CD14-positive monocyte (primary cell): ENCODE data around the gene DISP2. TPM values are rescaled to one million over a fixed set of nuclear protein-coding genes. Genes with fewer than 3 reads are reported as not detected.

Source experiments
- DNase-seq, 3 donors: peaks; one replicate each; pipeline ENCODE4 v3.0.0-alpha.2; 2011 to 2022
- H2AFZ ChIP-seq: 2 replicates; pipeline ENCODE4 v1.6.0; 2012; ENCODE audit warnings: mild to moderate bottlenecking, low read depth, low read length, inconsistent platforms; ENCODE audit not compliant: insufficient read depth, poor library complexity, severe bottlenecking
- H3K27ac ChIP-seq, 2 donors: 1 replicate in 1 of 2; 2 replicates in 1 of 2; pipeline ENCODE4 v1.5.1; 2012 to 2013; ENCODE audit warnings: low read length in 2 of 2, control low read depth in 1 of 2, inconsistent platforms in 1 of 2, low read depth in 1 of 2, mild to moderate bottlenecking in 1 of 2
- H3K27me3 ChIP-seq, 2 donors: one replicate each; pipeline versions ENCODE4 v1.6.0 to v1.6.1; 2011 to 2013; ENCODE audit warnings: low read length in 2 of 2; ENCODE audit not compliant: control insufficient read depth in 2 of 2, insufficient read depth in 2 of 2
- H3K36me3 ChIP-seq, 2 donors: replicated peaks in 1 of 2; 1 replicate in 1 of 2; 2 replicates in 1 of 2; pipeline versions ENCODE4 v1.5.1 to v1.6.1; 2012 to 2013; ENCODE audit warnings: low read length in 2 of 2, control low read depth in 1 of 2, inconsistent platforms in 1 of 2, mild to moderate bottlenecking in 1 of 2; ENCODE audit not compliant: insufficient read depth in 2 of 2, control insufficient read depth in 1 of 2
- H3K4me1 ChIP-seq, 2 donors: 1 replicate in 1 of 2; 2 replicates in 1 of 2; pipeline versions ENCODE4 v1.5.1 to v1.6.1; 2012 to 2013; ENCODE audit warnings: low read length in 2 of 2, control low read depth in 1 of 2, inconsistent platforms in 1 of 2, mild to moderate bottlenecking in 1 of 2, moderate library complexity in 1 of 2; ENCODE audit not compliant: insufficient read depth in 2 of 2, control insufficient read depth in 1 of 2
- H3K4me2 ChIP-seq: replicated peaks from 2 replicates; pipeline ENCODE3; 2012; ENCODE audit warnings: low read length, moderate library complexity, mild to moderate bottlenecking; ENCODE audit not compliant: poor library complexity, severe bottlenecking; ENCODE audit errors: extremely low read depth
- H3K4me3 ChIP-seq, 3 experiments: fragments of 200-600 bp in 1 of 3; sonication (generic) in 1 of 3; replicated peaks in 1 of 3; 1 replicate in 2 of 3; 2 replicates in 1 of 3; pipeline ENCODE4 v1.5.1; 2011 to 2013; ENCODE audit warnings: low read length in 3 of 3, mild to moderate bottlenecking in 3 of 3, control low read depth in 2 of 3, low read depth in 2 of 3, inconsistent platforms in 1 of 3, moderate library complexity in 1 of 3
- H3K79me2 ChIP-seq: 2 replicates; pipeline ENCODE4 v1.6.0; 2012; ENCODE audit warnings: mild to moderate bottlenecking, control low read depth, inconsistent platforms, low read length, moderate library complexity; ENCODE audit not compliant: insufficient read depth
- H3K9ac ChIP-seq: 2 replicates; pipeline ENCODE4 v1.6.0; 2017; ENCODE audit warnings: low read length, mild to moderate bottlenecking; ENCODE audit not compliant: insufficient read depth, poor library complexity, severe bottlenecking
- H3K9me3 ChIP-seq, 2 donors: replicated peaks in 1 of 2; 1 replicate in 1 of 2; 2 replicates in 1 of 2; pipeline versions ENCODE4 v1.5.1 to v1.6.1; 2012 to 2013; ENCODE audit warnings: low read length in 2 of 2, control low read depth in 1 of 2; ENCODE audit not compliant: control insufficient read depth in 1 of 2, insufficient read depth in 1 of 2
- H4K20me1 ChIP-seq: 2 replicates; pipeline ENCODE4 v1.6.0; 2012; ENCODE audit warnings: mild to moderate bottlenecking, low read length, control low read depth, moderate library complexity; ENCODE audit not compliant: insufficient read depth
- H3K27ac Mint-ChIP-seq, 7 donors: one replicate each; pipeline ENCODE4 v1.8.0; 2020; ENCODE audit warnings: mild to moderate bottlenecking in 7 of 7, mixed read lengths in 7 of 7, moderate library complexity in 6 of 7, inconsistent platforms in 2 of 7
- H3K27me3 Mint-ChIP-seq, 3 donors: one replicate each; pipeline ENCODE4 v1.8.0; 2021 to 2022; ENCODE audit warnings: low read depth in 3 of 3, mild to moderate bottlenecking in 3 of 3, mixed read lengths in 3 of 3, moderate library complexity in 3 of 3, inconsistent platforms in 1 of 3
- H3K36me3 Mint-ChIP-seq, 2 donors: one replicate each; pipeline ENCODE4 v1.8.0; 2020; ENCODE audit warnings: mixed read lengths in 2 of 2, inconsistent platforms in 1 of 2, mild to moderate bottlenecking in 1 of 2
- H3K4me1 Mint-ChIP-seq: one replicate; pipeline ENCODE4 v1.8.0; 2020; ENCODE audit warnings: mild to moderate bottlenecking, mixed read lengths
- H3K4me3 Mint-ChIP-seq, 2 donors: one replicate each; pipeline ENCODE4 v1.8.0; 2020; ENCODE audit warnings: mild to moderate bottlenecking in 2 of 2, mixed read lengths in 2 of 2, moderate library complexity in 1 of 2
- H3K9me3 Mint-ChIP-seq, 7 donors: one replicate each; pipeline ENCODE4 v1.8.0; 2020 to 2022; ENCODE audit warnings: mixed read lengths in 7 of 7, mild to moderate bottlenecking in 6 of 7, moderate library complexity in 6 of 7, inconsistent platforms in 2 of 7
- WGBS: methylation state at CpG from one replicate; pipeline ENCODE4 v1.1.5; 2013; ENCODE audit warnings: missing lambda C conversion rate; ENCODE audit not compliant: insufficient coverage; 5-methylcytosine and 5-hydroxymethylcytosine counted together
- intact Hi-C, 2 donors: fragments of 100-400 bp; cut with micrococcal nuclease; formaldehyde crosslinking; loops; one replicate each; pipeline versions ENCODE4 v1.15.0 to v1.15.1; 2023
- polyA plus RNA-seq, 3 donors: library from polyadenylated mRNA; depleted of rRNA in 1 of 3; unstranded in 2 of 3; stranded (reverse) in 1 of 3; fragments of 300-500 nt in 2 of 3; fragments of >200 nt in 1 of 3; fragmentation: Illumina TruSeq in 2 of 3; gene quantifications; 1 replicate in 2 of 3; 2 replicates in 1 of 3; pipeline ENCODE4 v1.2.3, GENCODE V29; 2012 to 2021
- TF ChIP-seq, protein P1 (sequence below): fragments of 200-600 bp; IDR thresholded peaks from one replicate; pipeline ENCODE4 v1.8.0; 2022; ENCODE audit warnings: antibody characterized with exemption, mild to moderate bottlenecking

Gene DISP2
- polyA plus RNA-seq, 3 donors: 0.01 TPM; not detected in 1

DNA sequence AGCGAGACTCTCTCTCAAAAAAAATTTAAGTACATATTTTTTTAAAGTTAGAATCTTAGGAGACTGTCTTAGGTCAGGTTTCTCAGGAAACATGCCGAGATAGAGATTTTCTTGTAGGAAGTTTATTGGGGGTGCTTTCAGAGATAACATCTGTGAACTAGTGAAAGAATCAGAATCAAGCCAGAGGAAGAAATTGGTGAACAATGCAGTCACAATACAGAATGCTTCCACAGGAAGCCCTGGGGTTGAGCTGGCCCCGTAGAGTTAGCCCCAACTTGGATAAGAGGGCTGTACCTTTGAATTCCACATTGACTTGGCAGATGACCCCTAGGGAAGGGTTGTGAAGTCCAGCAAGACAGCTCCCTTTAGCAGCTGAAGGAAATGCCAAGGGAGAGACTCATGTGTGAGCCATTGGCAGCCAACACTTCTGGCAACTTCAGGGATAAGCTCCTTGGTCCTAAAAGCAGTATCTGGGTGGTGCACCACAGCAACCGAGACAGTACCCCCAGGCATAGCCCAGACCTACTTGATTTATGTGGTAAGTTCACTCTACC is 43.2 kb upstream of the DISP2 start:
- TF ChIP-seq, protein P1, sequence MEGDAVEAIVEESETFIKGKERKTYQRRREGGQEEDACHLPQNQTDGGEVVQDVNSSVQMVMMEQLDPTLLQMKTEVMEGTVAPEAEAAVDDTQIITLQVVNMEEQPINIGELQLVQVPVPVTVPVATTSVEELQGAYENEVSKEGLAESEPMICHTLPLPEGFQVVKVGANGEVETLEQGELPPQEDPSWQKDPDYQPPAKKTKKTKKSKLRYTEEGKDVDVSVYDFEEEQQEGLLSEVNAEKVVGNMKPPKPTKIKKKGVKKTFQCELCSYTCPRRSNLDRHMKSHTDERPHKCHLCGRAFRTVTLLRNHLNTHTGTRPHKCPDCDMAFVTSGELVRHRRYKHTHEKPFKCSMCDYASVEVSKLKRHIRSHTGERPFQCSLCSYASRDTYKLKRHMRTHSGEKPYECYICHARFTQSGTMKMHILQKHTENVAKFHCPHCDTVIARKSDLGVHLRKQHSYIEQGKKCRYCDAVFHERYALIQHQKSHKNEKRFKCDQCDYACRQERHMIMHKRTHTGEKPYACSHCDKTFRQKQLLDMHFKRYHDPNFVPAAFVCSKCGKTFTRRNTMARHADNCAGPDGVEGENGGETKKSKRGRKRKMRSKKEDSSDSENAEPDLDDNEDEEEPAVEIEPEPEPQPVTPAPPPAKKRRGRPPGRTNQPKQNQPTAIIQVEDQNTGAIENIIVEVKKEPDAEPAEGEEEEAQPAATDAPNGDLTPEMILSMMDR: no peak
- Histone ChIP-seq H3K4me3 (no peak overlapping the region), H3K36me3 (no peaks in the 10 kb centered on the region), H3K4me1 (peaks cover 17% of the 10 kb centered on the region in 2 donors), H3K79me2 (peaks cover 1% of the 10 kb centered on the region), H3K9ac (no peak overlapping the region), H4K20me1 (no peaks in the 10 kb centered on the region), H2AFZ (no peak overlapping the region), H3K27me3 (peaks cover 4 to 10% of the 10 kb centered on the region in 2 donors), H3K27ac (no peak overlapping the region), H3K4me2 (no peak overlapping the region), H3K9me3 (no peaks in the 10 kb centered on the region)
- Mint-ChIP-seq H3K4me1 (peaks cover 24% of the 10 kb centered on the region), H3K36me3 (peaks cover 0 to 2% of the 10 kb centered on the region in 2 donors), H3K27ac (no peak overlapping the region), H3K4me3 (no peak overlapping the region), H3K27me3 (peaks cover 15 to 21% (median 16%) of the 10 kb centered on the region in 3 donors), H3K9me3 (no peaks in the 10 kb centered on the region)
- WGBS: 0% methylated on average over 2 of the region's 4 CpGs
- intact Hi-C loops: loop anchor here (5.0 kb wide), 1 partner anchor 37 kb away; no protein-coding TSS in a partner anchor
- DNase-seq: no peak

DNA sequence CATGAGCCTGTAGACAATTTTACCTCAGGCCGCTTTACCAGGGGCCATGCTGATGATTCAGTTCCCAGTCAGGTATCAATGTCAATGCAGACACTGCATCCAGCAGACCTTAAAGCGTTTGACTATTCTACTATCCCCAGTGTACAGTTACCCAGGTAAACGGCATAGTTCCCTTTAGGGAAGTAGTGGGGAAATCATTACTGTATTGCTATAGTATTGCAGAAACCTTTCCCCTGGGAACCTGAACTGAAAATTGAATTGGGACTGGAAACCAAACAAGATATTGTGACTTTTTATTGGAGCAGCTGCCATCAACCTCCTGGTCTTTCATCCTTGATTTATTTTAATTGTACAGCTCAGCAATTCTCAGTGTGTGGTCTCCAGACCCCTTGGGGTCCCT is 41.1 kb upstream of the DISP2 start:
- Mint-ChIP-seq H3K27ac (no peak overlapping the region), H3K27me3 (peaks cover 15 to 21% (median 16%) of the 10 kb centered on the region in 3 donors), H3K9me3 (no peaks in the 10 kb centered on the region), H3K4me1 (peaks cover 25% of the 10 kb centered on the region), H3K36me3 (peaks cover 0 to 2% of the 10 kb centered on the region in 2 donors), H3K4me3 (no peak overlapping the region)
- Histone ChIP-seq H3K27ac (no peak overlapping the region), H2AFZ (no peak overlapping the region), H4K20me1 (no peaks in the 10 kb centered on the region), H3K36me3 (no peaks in the 10 kb centered on the region), H3K4me3 (no peak overlapping the region), H3K79me2 (no peaks in the 10 kb centered on the region), H3K27me3 (peaks cover 4 to 10% of the 10 kb centered on the region in 2 donors), H3K9ac (no peak overlapping the region), H3K4me2 (no peak overlapping the region), H3K4me1 (peaks cover 10 to 11% of the 10 kb centered on the region in 2 donors), H3K9me3 (no peaks in the 10 kb centered on the region)
- TF ChIP-seq, protein P1: no peak
- DNase-seq: no peak
- WGBS: no CpG with 5 or more reads among the region's 3 CpGs
- intact Hi-C loops: no loop called here
